K562 (cell line): ENCODE results near the gene TUBB1. TPM values are rescaled to one million over a fixed set of nuclear protein-coding genes. Genes with fewer than 3 reads are reported as not detected.

Experiments used
- ATAC-seq: fragments of 200-7000 bp; cut with Tn5 transposase; 3 replicates; pipeline ENCODE4 v1.9.1; 2020; ENCODE audit warnings: moderate library complexity
- BruUV-seq: library from RNA; stranded (reverse); fragments of 400-500 nt; replicated peaks from 2 replicates; lab custom pipeline; 2021; lab: Mats Ljungman, UMichigan
- CTCF ChIA-PET: fragments of 300-600 bp; formaldehyde crosslinking; extraction: SDS; loops from one replicate; lab custom pipeline; 2021; ENCODE audit warnings: low intra/inter-chr PET ratio; lab: Yijun Ruan, JAX
- POLR2A ChIA-PET: fragments of 300-600, 350-650 bp; sonication (Branson Sonifier 250); formaldehyde crosslinking; extraction: SDS; loops from one replicate; lab custom pipeline; 2021; ENCODE audit warnings: antibody characterized with exemption, inconsistent platforms; lab: Yijun Ruan, JAX
- DNase-seq, 4 experiments: peaks; one replicate each; pipeline versions ENCODE4 v3.0.0 to v3.0.0-alpha.2; 2011 to 2018; ENCODE audit warnings: low spot score in 3 of 4, mixed read lengths in 3 of 4; ENCODE audit errors: extremely low read depth in 1 of 4
- FAIRE-seq: peaks from 2 replicates; lab custom pipeline; 2011; peaks lifted over from hg19 to GRCh38; lab: Jason Lieb, UNC
- H2AFZ ChIP-seq: 2 replicates; pipeline ENCODE4 v1.6.0; 2011; ENCODE audit warnings: low read depth, low read length, control low read depth, inconsistent platforms
- H3K27ac ChIP-seq: fragments of 200-600 bp; 3 replicates; pipeline ENCODE4 v1.8.0; 2011; ENCODE audit warnings: low read depth, mild to moderate bottlenecking, control low read depth, inconsistent platforms, low read length, moderate library complexity, mixed read lengths; ENCODE audit errors: extremely low read depth
- H3K27me3 ChIP-seq, 2 experiments: fragments of 300-600 bp in 1 of 2; 2 replicates in 1 of 2; 3 replicates in 1 of 2; pipeline versions ENCODE4 v1.6.0 to v1.8.0; 2011; ENCODE audit warnings: inconsistent platforms in 2 of 2, low read length in 2 of 2, mild to moderate bottlenecking in 1 of 2, mixed read lengths in 1 of 2, moderate library complexity in 1 of 2; ENCODE audit not compliant: control insufficient read depth in 2 of 2, insufficient read depth in 2 of 2
- H3K36me3 ChIP-seq: fragments of 300-600 bp; 3 replicates; pipeline ENCODE4 v1.8.0; 2011; ENCODE audit warnings: mild to moderate bottlenecking, low read length, inconsistent platforms; ENCODE audit not compliant: control insufficient read depth, insufficient read depth
- H3K4me1 ChIP-seq, 2 experiments: fragments of 200-600 bp in 1 of 2; replicated peaks in 1 of 2; 2 replicates in 1 of 2; 3 replicates in 1 of 2; pipeline versions ENCODE4 v1.5.1 to v1.8.0; 2011; ENCODE audit warnings: inconsistent platforms in 2 of 2, low read length in 2 of 2, mild to moderate bottlenecking in 1 of 2, mixed read lengths in 1 of 2, moderate library complexity in 1 of 2; ENCODE audit not compliant: control insufficient read depth in 2 of 2, insufficient read depth in 2 of 2
- H3K4me2 ChIP-seq: 2 replicates; pipeline ENCODE4 v1.6.1; 2011; ENCODE audit warnings: low read length, control low read depth, inconsistent platforms, mixed read lengths; ENCODE audit not compliant: insufficient read depth
- H3K4me3 ChIP-seq: fragments of 200-600 bp; sonication (generic), shearing (Covaris generic); 2 replicates; pipeline ENCODE4 v1.5.1; 2016; ENCODE audit warnings: control low read depth, inconsistent platforms
- H3K79me2 ChIP-seq: fragments of 200-600 bp; 3 replicates; pipeline ENCODE4 v1.8.0; 2011; ENCODE audit warnings: low read length, inconsistent platforms; ENCODE audit not compliant: control insufficient read depth, insufficient read depth
- H3K9ac ChIP-seq, 2 experiments: 2 replicates each; pipeline versions ENCODE4 v1.6.0 to v1.6.1; 2011; ENCODE audit warnings: low read depth in 2 of 2, low read length in 2 of 2, control low read depth in 1 of 2, inconsistent platforms in 1 of 2, mild to moderate bottlenecking in 1 of 2, mixed read lengths in 1 of 2; ENCODE audit not compliant: insufficient read depth in 1 of 2
- H3K9me1 ChIP-seq: one replicate; pipeline ENCODE4 v1.6.0; 2011; ENCODE audit warnings: inconsistent platforms, mild to moderate bottlenecking, low read length, moderate library complexity; ENCODE audit not compliant: control insufficient read depth, insufficient read depth
- H3K9me3 ChIP-seq: replicated peaks from 2 replicates; pipeline ENCODE4 v1.5.1; 2011; ENCODE audit warnings: low read depth, low read length, inconsistent platforms; ENCODE audit not compliant: control insufficient read depth, insufficient read depth
- H4K20me1 ChIP-seq: replicated peaks from 2 replicates; pipeline ENCODE4 v1.6.1; 2011; ENCODE audit warnings: low read length, inconsistent platforms, mixed read lengths; ENCODE audit not compliant: control insufficient read depth, insufficient read depth
- BRD9 ChIP-seq: fragments of 450-650 bp; IDR thresholded peaks from 2 replicates; pipeline ENCODE4 v1.6.1; 2018; ENCODE audit warnings: low read depth; ENCODE audit not compliant: partially characterized antibody
- E2F1 ChIP-seq: sonication (generic); formaldehyde crosslinking; IDR thresholded peaks from 2 replicates; pipeline ENCODE4 v1.8.1; 2023; ENCODE audit warnings: mild to moderate bottlenecking, missing genetic modification reagents, moderate library complexity
- HNRNPUL1 ChIP-seq: fragments of 200-400 bp; formaldehyde crosslinking; IDR thresholded peaks from 2 replicates; pipeline ENCODE4 v1.6.1; 2017; ENCODE audit warnings: low read length
- NFRKB ChIP-seq: fragments of 450-650 bp; IDR thresholded peaks from 2 replicates; pipeline ENCODE4 v1.6.1; 2016; ENCODE audit warnings: low read depth
- PHF20 ChIP-seq: fragments of 450-650 bp; IDR thresholded peaks from 2 replicates; pipeline ENCODE4 v1.6.1; 2018; ENCODE audit not compliant: partially characterized antibody
- PHF21A ChIP-seq: fragments of 450-650 bp; IDR thresholded peaks from 2 replicates; pipeline ENCODE4 v1.6.1; 2017; ENCODE audit warnings: low read depth, borderline replicate concordance
- RBM14 ChIP-seq: fragments of 200-400 bp; formaldehyde crosslinking; IDR thresholded peaks from 2 replicates; pipeline ENCODE4 v1.6.1; 2018; ENCODE audit warnings: low read depth, mild to moderate bottlenecking, low read length, moderate library complexity, borderline replicate concordance; ENCODE audit not compliant: insufficient read depth
- TBP ChIP-seq: optimal IDR thresholded peaks from 2 replicates; pipeline ENCODE3; 2011; ENCODE audit warnings: low read depth, low read length, improper control_type of control experiment
- THRB ChIP-seq: fragments of 450-650 bp; formaldehyde crosslinking; conservative IDR thresholded peaks from 2 replicates; pipeline ENCODE4 v1.4.0; 2022; ENCODE audit warnings: mild to moderate bottlenecking, missing genetic modification characterization
- ZNF589 ChIP-seq: fragments of 200-800 bp; sonication (Bioruptor generic); IDR thresholded peaks from 2 replicates; pipeline ENCODE4 v1.6.1; 2016; ENCODE audit warnings: low read depth, missing genetic modification characterization, missing compliant biosample characterization
- WGBS: fragments of 100-300 bp; shearing (Covaris generic); methylation state at CpG from one replicate; pipeline ENCODE4 v1.1.6; 2016; ENCODE audit warnings: low coverage, mixed read lengths; ENCODE audit not compliant: insufficient coverage; ENCODE audit errors: missing lambda C conversion rate; 5-methylcytosine and 5-hydroxymethylcytosine counted together
- in situ Hi-C: fragments of 300-500 bp; cut with MboI; formaldehyde crosslinking; loops from 4 replicates; pipeline ENCODE4 v1.15.0; 2018; ENCODE audit warnings: inconsistent platforms, mixed read lengths
- intact Hi-C: fragments of 100-400 bp; cut with micrococcal nuclease; formaldehyde crosslinking; loops from 2 replicates; pipeline ENCODE4 v1.14.2; 2022
- polyA plus RNA-seq, 8 experiments: library from polyadenylated mRNA; depleted of rRNA in 4 of 8; stranded (reverse) in 5 of 8; unstranded in 3 of 8; fragments of >200 nt; fragmentation: Nextera tagmentation in 2 of 8; fragmentation: Illumina TruSeq in 1 of 8; extraction: Ambion mirVana in 2 of 8; extraction: Trizol in 1 of 8; gene quantifications; 2 replicates each; pipeline versions ENCODE4 v1.2.1 to v1.2.3, GENCODE V29; 2011 to 2014; ENCODE audit warnings: inconsistent platforms in 1 of 8, missing spikeins in 1 of 8
- total RNA-seq, 7 experiments: library from RNA; depleted of rRNA in 6 of 7; stranded (reverse); fragments of >200 nt in 6 of 7; fragmentation: Illumina TruSeq in 2 of 7; extraction: Trizol in 2 of 7; gene quantifications; 2 replicates each; pipeline versions ENCODE4 v1.2.1 to v1.2.3, GENCODE V29; 2011 to 2021; ENCODE audit warnings: low replicate concordance in 1 of 7
- TF ChIP-seq, protein P1 (sequence below): fragments of 200-800 bp; sonication (Bioruptor generic); IDR thresholded peaks from 2 replicates; pipeline ENCODE4 v1.6.1; 2017; ENCODE audit warnings: missing genetic modification characterization, missing compliant biosample characterization
- TF ChIP-seq, protein P2 (sequence below): sonication (generic); formaldehyde crosslinking; IDR thresholded peaks from 2 replicates; pipeline ENCODE4 v1.8.0; 2022; ENCODE audit warnings: mild to moderate bottlenecking, low read depth, missing genetic modification reagents

Gene TUBB1
- total and polyA plus RNA-seq, 9 of the 15 experiments (the other 6 are each of a cell fraction or from before 2014, with no cell fraction given) = 1.5 to 3.9 (median 2.4) TPM

DNA sequence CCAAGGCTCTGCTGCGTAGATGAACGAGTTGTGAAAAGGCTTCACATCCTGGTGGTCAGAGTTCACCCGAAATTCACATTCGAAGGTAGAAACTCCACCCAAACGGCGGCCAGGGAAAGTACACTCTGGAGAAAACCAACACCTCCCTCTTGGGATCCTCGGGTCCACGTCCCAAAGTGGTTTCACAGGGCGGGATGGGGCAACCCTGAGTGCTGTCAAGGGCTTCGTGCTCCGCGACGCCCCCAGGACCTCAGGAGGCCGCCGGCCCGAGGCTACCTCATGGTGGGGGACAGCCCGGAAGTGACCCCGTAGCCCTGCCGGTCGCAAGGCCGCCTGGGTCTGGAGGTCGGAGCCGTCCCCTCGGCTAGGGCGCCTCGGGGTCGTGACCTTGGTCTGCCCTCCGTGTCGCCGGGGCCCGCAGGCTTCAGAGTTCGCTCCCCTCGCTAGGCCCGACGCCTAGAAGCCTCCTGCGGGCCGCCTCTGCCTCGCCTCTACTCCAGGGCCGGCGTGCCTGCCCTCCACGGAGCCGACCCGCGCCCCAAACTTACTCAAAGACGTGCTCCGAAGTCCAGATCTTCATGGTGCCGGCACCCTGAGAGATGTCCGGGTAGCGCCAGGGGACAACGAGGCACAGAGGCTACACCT is 23.0 kb downstream of the TUBB1 start, which contains the start of gene PRELID3B:
PRELID3B (minus strand) TSS at position 636 of the 645 bp plus-strand sequence; CDS start at position 580, 56 bp downstream.
- CTCF ChIA-PET = no interaction called here
- FAIRE-seq = peak; percentile 40
- in situ Hi-C loops = no loop called here
- TF ChIP-seq, protein P1, sequence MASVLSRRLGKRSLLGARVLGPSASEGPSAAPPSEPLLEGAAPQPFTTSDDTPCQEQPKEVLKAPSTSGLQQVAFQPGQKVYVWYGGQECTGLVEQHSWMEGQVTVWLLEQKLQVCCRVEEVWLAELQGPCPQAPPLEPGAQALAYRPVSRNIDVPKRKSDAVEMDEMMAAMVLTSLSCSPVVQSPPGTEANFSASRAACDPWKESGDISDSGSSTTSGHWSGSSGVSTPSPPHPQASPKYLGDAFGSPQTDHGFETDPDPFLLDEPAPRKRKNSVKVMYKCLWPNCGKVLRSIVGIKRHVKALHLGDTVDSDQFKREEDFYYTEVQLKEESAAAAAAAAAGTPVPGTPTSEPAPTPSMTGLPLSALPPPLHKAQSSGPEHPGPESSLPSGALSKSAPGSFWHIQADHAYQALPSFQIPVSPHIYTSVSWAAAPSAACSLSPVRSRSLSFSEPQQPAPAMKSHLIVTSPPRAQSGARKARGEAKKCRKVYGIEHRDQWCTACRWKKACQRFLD = 0 out of 2 replicates have a peak, but pooled peaks have one; percentile 4
- 0 out of 2 replicates have a peak, but pooled peaks have one; percentile 17 for TF ChIP-seq RBM14
- no peak for TF ChIP-seq HNRNPUL1
- TF ChIP-seq TBP = peak; percentile 7
- no peak for TF ChIP-seq E2F1 (CRISPR knock-in tag)
- peak; percentile 22 for TF ChIP-seq BRD9
- TF ChIP-seq THRB (CRISPR knock-in tag) = 0 out of 2 replicates have a peak, but pooled peaks have one; percentile 4
- TF ChIP-seq PHF20 = peak; percentile 65
- 0 out of 2 replicates have a peak, but pooled peaks have one; percentile 44 for TF ChIP-seq ZNF589 (CRISPR knock-in tag)
- 0 out of 2 replicates have a peak, but pooled peaks have one; percentile 46 for TF ChIP-seq NFRKB
- peak; percentile 26; the same call in 1 of the 2 replicates for TF ChIP-seq PHF21A
- TF ChIP-seq, protein P2, sequence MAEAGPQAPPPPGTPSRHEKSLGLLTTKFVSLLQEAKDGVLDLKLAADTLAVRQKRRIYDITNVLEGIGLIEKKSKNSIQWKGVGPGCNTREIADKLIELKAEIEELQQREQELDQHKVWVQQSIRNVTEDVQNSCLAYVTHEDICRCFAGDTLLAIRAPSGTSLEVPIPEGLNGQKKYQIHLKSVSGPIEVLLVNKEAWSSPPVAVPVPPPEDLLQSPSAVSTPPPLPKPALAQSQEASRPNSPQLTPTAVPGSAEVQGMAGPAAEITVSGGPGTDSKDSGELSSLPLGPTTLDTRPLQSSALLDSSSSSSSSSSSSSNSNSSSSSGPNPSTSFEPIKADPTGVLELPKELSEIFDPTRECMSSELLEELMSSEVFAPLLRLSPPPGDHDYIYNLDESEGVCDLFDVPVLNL = peak; percentile 64; the same call in 1 of the 2 replicates

More for the DNA sequence above, 23.0 kb downstream of the TUBB1 start, which contains the start of gene PRELID3B:
- H3K9me3 ChIP-seq = no peaks in the 10 kb centered on the region
- POLR2A ChIA-PET = interaction anchor here (0.7 to 4.5 kb wide), 4 partner anchors 10 to 178 kb away, joined by 3 to 28 read pairs (median 4); partner anchors contain the start of gene ATP5F1E
- H3K9me1 ChIP-seq = peaks cover 4% of the 10 kb centered on the region
- ATAC-seq (peak; percentile 78), DNase-seq (peak; percentile 63 to 74 (median 72))
- BruUV-seq = no TSS peak
- H3K4me3 ChIP-seq = peak within 1 kb of the TSS; percentile 69
- H3K9ac ChIP-seq = peak within 1 kb of the TSS; percentile 88 to 93
- peak within 1 kb of the TSS; percentile 83 for H3K27ac ChIP-seq
- peaks cover 38% of the 10 kb centered on the region for H3K36me3 ChIP-seq
- WGBS = 1% methylated on average over 43 of the region's 50 CpGs
- H4K20me1 ChIP-seq = peaks cover 5% of the 10 kb centered on the region
- H3K27me3 ChIP-seq = no peaks in the 10 kb centered on the region
- intact Hi-C loops = no loop called here
- H3K4me1 ChIP-seq = peaks cover 12 to 21% of the 10 kb centered on the region in 2 experiments; a peak in 4 of 5 replicates
- peak within 1 kb of the TSS; percentile 99 for H2AFZ ChIP-seq
- H3K4me2 ChIP-seq = peak within 1 kb of the TSS; percentile 98
- H3K79me2 ChIP-seq = peaks cover 58% of the 10 kb centered on the region
